GM23338 (cell line): ENCODE measurements around the gene RNF225. TPM values are rescaled to one million over a fixed set of nuclear protein-coding genes. Genes with fewer than 3 reads are reported as not detected.
A peak's percentile ranks its signal among the peaks of the same experiment; 100 is the strongest.

Experiments used
- ATAC-seq: fragments of 200-7000 bp; cut with Tn5 transposase; 3 replicates; pipeline ENCODE4 v1.9.1; 2020
- DNase-seq: peaks from one replicate; pipeline ENCODE4 v3.0.0-alpha.2; 2015; ENCODE audit warnings: low spot score
- H2AFZ ChIP-seq: fragments of 200-600 bp; sonication (generic); 2 replicates; pipeline ENCODE4 v1.8.0; 2016; ENCODE audit warnings: antibody characterized with exemption, mild to moderate bottlenecking, moderate library complexity
- H3F3A ChIP-seq: fragments of 200-600 bp; sonication (generic); replicated peaks from 2 replicates; pipeline ENCODE4 v1.8.0; 2017; ENCODE audit warnings: antibody characterized with exemption, mixed run types, low read depth
- H3K27ac ChIP-seq: fragments of 200-600 bp; sonication (generic); 2 replicates; pipeline ENCODE4 v1.6.1; 2016; ENCODE audit warnings: low read depth
- H3K27me3 ChIP-seq: fragments of 200-600 bp; sonication (generic); 2 replicates; pipeline ENCODE4 v1.8.0; 2016; ENCODE audit warnings: mild to moderate bottlenecking, mixed run types, moderate library complexity; ENCODE audit not compliant: insufficient read depth
- H3K36me3 ChIP-seq: fragments of 200-600 bp; sonication (generic); 2 replicates; pipeline ENCODE4 v1.8.0; 2016; ENCODE audit warnings: mild to moderate bottlenecking; ENCODE audit not compliant: insufficient read depth
- H3K4me1 ChIP-seq: fragments of 200-600 bp; sonication (generic); 2 replicates; pipeline ENCODE4 v1.8.0; 2016; ENCODE audit warnings: mild to moderate bottlenecking, moderate library complexity; ENCODE audit not compliant: insufficient read depth
- H3K4me2 ChIP-seq: fragments of 200-600 bp; sonication (generic); 2 replicates; pipeline ENCODE4 v1.7.1; 2017; ENCODE audit warnings: mixed run types
- H3K4me3 ChIP-seq: fragments of 200-600 bp; sonication (generic); 2 replicates; pipeline ENCODE4 v1.6.1; 2016; ENCODE audit warnings: mixed run types
- H3K79me2 ChIP-seq: fragments of 200-600 bp; sonication (generic); replicated peaks from 2 replicates; pipeline ENCODE4 v1.8.0; 2017; ENCODE audit warnings: mild to moderate bottlenecking; ENCODE audit not compliant: insufficient read depth
- H3K9me2 ChIP-seq: fragments of 200-600 bp; sonication (generic); 2 replicates; pipeline ENCODE4 v1.8.0; 2017; ENCODE audit not compliant: insufficient read depth
- H4K20me1 ChIP-seq: fragments of 200-600 bp; sonication (generic); replicated peaks from 2 replicates; pipeline ENCODE4 v1.8.0; 2017; ENCODE audit warnings: mild to moderate bottlenecking; ENCODE audit not compliant: insufficient read depth
- H3K27ac Mint-ChIP-seq: 2 replicates; pipeline ENCODE4 v1.8.0; 2020; ENCODE audit warnings: inconsistent platforms, mild to moderate bottlenecking, moderate library complexity, mixed read lengths
- H3K27me3 Mint-ChIP-seq: 3 replicates; pipeline ENCODE4 v1.8.0; 2022; ENCODE audit warnings: low read depth, mild to moderate bottlenecking, moderate library complexity, mixed read lengths, inconsistent platforms; ENCODE audit not compliant: insufficient read depth, poor library complexity
- H3K36me3 Mint-ChIP-seq: 3 replicates; pipeline ENCODE4 v1.8.0; 2021; ENCODE audit warnings: low read depth, mild to moderate bottlenecking, inconsistent platforms, moderate library complexity, mixed read lengths
- H3K4me1 Mint-ChIP-seq: 3 replicates; pipeline ENCODE4 v1.8.0; 2020; ENCODE audit warnings: mild to moderate bottlenecking, inconsistent platforms, mixed read lengths
- H3K4me3 Mint-ChIP-seq: 3 replicates; pipeline ENCODE4 v1.8.0; 2021; ENCODE audit warnings: moderate library complexity, mild to moderate bottlenecking, inconsistent platforms, mixed read lengths
- H3K9me3 Mint-ChIP-seq: 3 replicates; pipeline ENCODE4 v1.8.0; 2020; ENCODE audit warnings: moderate library complexity, mild to moderate bottlenecking, inconsistent platforms, mixed read lengths
- CREB1 ChIP-seq: fragments of 250-450 bp; sonication (Bioruptor Pico); IDR thresholded peaks from 2 replicates; pipeline ENCODE4 v1.5.0; 2020; ENCODE audit warnings: low read depth, mild to moderate bottlenecking, moderate library complexity
- ETS1 ChIP-seq: IDR thresholded peaks from 2 replicates; pipeline ENCODE4 v1.6.1; 2016; ENCODE audit warnings: antibody characterized with exemption
- EZH2phosphoT487 ChIP-seq: fragments of 200-600 bp; sonication (generic); IDR thresholded peaks from one replicate; pipeline ENCODE4 v1.8.1; 2018; ENCODE audit warnings: antibody characterized with exemption; ENCODE audit not compliant: unreplicated experiment
- JUNB ChIP-seq: IDR thresholded peaks from one replicate; pipeline ENCODE4 v1.6.1; 2016; ENCODE audit warnings: antibody characterized with exemption; ENCODE audit not compliant: unreplicated experiment
- POLR2AphosphoS5 ChIP-seq: IDR thresholded peaks from 2 replicates; pipeline ENCODE4 v1.6.1; 2016; ENCODE audit warnings: antibody characterized with exemption, low read depth
- REST ChIP-seq: IDR thresholded peaks from one replicate; pipeline ENCODE4 v1.6.1; 2018; ENCODE audit warnings: antibody characterized with exemption; ENCODE audit not compliant: unreplicated experiment
- STAT1 ChIP-seq: IDR thresholded peaks from one replicate; pipeline ENCODE4 v1.6.1; 2016; ENCODE audit warnings: antibody characterized with exemption; ENCODE audit not compliant: unreplicated experiment
- ZNF114 ChIP-seq: fragments of 250-450 bp; sonication (Bioruptor Pico); IDR thresholded peaks from 2 replicates; pipeline ENCODE4 v1.5.0; 2020; ENCODE audit warnings: mild to moderate bottlenecking, moderate library complexity
- ZNF331 ChIP-seq: fragments of 250-450 bp; sonication (Bioruptor Pico); IDR thresholded peaks from 2 replicates; pipeline ENCODE4 v1.5.0; 2020; ENCODE audit warnings: low read depth, mild to moderate bottlenecking, moderate library complexity
- polyA plus RNA-seq: library from polyadenylated mRNA; unstranded; fragments of >200 nt; fragmentation: Nextera tagmentation; extraction: Ambion mirVana; gene quantifications from 2 replicates; pipeline ENCODE4 v1.2.1, GENCODE V29; 2016
- total RNA-seq: library from RNA; depleted of rRNA; stranded (reverse); fragments of >200 nt; shearing (Covaris generic); gene quantifications from 2 replicates; pipeline ENCODE4 v1.2.3, GENCODE V29; 2014
- TF ChIP-seq, protein P1 (sequence below), 2 experiments: fragments of 200-600 bp in 1 of 2; sonication (generic) in 1 of 2; conservative IDR thresholded peaks; 2 replicates each; pipeline versions ENCODE4 v1.5.1 to v1.6.1; 2016 to 2017; ENCODE audit warnings: antibody characterized with exemption in 2 of 2, low read depth in 2 of 2, mild to moderate bottlenecking in 2 of 2, moderate library complexity in 1 of 2
- TF ChIP-seq, protein P2 (sequence below): fragments of 250-450 bp; sonication (Bioruptor Pico); IDR thresholded peaks from 2 replicates; pipeline ENCODE4 v1.5.0; 2020; ENCODE audit warnings: mild to moderate bottlenecking, moderate library complexity

The RNF225 gene
- total and polyA plus RNA-seq, 2 experiments from 2014 or later: 0.87 TPM; not detected in 1

GRCh38 chr19:58407658-58408151, 12.2 kb downstream of the RNF225 start (continued):
- TF ChIP-seq, protein P1, sequence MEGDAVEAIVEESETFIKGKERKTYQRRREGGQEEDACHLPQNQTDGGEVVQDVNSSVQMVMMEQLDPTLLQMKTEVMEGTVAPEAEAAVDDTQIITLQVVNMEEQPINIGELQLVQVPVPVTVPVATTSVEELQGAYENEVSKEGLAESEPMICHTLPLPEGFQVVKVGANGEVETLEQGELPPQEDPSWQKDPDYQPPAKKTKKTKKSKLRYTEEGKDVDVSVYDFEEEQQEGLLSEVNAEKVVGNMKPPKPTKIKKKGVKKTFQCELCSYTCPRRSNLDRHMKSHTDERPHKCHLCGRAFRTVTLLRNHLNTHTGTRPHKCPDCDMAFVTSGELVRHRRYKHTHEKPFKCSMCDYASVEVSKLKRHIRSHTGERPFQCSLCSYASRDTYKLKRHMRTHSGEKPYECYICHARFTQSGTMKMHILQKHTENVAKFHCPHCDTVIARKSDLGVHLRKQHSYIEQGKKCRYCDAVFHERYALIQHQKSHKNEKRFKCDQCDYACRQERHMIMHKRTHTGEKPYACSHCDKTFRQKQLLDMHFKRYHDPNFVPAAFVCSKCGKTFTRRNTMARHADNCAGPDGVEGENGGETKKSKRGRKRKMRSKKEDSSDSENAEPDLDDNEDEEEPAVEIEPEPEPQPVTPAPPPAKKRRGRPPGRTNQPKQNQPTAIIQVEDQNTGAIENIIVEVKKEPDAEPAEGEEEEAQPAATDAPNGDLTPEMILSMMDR (conservative IDR thresholded peaks at IDR 0.05; ENCODE audit: low read depth in 2 of 2): no peak
- TF ChIP-seq ZNF114 (CRISPR knock-in tag): no peak
- no peak for TF ChIP-seq EZH2phosphoT487
- TF ChIP-seq, protein P2, sequence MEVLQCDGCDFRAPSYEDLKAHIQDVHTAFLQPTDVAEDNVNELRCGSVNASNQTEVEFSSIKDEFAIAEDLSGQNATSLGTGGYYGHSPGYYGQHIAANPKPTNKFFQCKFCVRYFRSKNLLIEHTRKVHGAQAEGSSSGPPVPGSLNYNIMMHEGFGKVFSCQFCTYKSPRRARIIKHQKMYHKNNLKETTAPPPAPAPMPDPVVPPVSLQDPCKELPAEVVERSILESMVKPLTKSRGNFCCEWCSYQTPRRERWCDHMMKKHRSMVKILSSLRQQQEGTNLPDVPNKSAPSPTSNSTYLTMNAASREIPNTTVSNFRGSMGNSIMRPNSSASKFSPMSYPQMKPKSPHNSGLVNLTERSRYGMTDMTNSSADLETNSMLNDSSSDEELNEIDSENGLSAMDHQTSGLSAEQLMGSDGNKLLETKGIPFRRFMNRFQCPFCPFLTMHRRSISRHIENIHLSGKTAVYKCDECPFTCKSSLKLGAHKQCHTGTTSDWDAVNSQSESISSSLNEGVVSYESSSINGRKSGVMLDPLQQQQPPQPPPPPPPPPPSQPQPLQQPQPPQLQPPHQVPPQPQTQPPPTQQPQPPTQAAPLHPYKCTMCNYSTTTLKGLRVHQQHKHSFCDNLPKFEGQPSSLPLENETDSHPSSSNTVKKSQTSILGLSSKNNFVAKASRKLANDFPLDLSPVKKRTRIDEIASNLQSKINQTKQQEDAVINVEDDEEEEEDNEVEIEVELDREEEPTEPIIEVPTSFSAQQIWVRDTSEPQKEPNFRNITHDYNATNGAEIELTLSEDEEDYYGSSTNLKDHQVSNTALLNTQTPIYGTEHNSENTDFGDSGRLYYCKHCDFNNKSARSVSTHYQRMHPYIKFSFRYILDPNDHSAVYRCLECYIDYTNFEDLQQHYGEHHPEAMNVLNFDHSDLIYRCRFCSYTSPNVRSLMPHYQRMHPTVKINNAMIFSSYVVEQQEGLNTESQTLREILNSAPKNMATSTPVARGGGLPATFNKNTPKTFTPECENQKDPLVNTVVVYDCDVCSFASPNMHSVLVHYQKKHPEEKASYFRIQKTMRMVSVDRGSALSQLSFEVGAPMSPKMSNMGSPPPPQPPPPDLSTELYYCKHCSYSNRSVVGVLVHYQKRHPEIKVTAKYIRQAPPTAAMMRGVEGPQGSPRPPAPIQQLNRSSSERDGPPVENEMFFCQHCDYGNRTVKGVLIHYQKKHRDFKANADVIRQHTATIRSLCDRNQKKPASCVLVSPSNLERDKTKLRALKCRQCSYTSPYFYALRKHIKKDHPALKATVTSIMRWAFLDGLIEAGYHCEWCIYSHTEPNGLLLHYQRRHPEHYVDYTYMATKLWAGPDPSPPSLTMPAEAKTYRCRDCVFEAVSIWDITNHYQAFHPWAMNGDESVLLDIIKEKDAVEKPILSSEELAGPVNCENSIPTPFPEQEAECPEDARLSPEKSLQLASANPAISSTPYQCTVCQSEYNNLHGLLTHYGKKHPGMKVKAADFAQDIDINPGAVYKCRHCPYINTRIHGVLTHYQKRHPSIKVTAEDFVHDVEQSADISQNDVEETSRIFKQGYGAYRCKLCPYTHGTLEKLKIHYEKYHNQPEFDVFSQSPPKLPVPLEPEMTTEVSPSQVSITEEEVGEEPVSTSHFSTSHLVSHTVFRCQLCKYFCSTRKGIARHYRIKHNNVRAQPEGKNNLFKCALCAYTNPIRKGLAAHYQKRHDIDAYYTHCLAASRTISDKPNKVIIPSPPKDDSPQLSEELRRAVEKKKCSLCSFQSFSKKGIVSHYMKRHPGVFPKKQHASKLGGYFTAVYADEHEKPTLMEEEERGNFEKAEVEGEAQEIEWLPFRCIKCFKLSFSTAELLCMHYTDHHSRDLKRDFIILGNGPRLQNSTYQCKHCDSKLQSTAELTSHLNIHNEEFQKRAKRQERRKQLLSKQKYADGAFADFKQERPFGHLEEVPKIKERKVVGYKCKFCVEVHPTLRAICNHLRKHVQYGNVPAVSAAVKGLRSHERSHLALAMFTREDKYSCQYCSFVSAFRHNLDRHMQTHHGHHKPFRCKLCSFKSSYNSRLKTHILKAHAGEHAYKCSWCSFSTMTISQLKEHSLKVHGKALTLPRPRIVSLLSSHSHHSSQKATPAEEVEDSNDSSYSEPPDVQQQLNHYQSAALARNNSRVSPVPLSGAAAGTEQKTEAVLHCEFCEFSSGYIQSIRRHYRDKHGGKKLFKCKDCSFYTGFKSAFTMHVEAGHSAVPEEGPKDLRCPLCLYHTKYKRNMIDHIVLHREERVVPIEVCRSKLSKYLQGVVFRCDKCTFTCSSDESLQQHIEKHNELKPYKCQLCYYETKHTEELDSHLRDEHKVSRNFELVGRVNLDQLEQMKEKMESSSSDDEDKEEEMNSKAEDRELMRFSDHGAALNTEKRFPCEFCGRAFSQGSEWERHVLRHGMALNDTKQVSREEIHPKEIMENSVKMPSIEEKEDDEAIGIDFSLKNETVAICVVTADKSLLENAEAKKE (CRISPR knock-in tag): no peak
- no peak for TF ChIP-seq POLR2AphosphoS5

- Mint-ChIP-seq H3K4me1 (peaks cover 17% of the 10 kb centered on the region), H3K27ac (peak within 1 kb of the TSS; percentile 88), H3K4me3 (peak within 1 kb of the TSS; percentile 94), H3K9me3 (peaks cover 13% of the 10 kb centered on the region), H3K27me3 (peaks cover 15% of the 10 kb centered on the region), H3K36me3 (peaks cover 12% of the 10 kb centered on the region)
- no peaks in the 10 kb centered on the region for H3K79me2 ChIP-seq
- DNase-seq: peak; percentile 99
- 0 out of 2 replicates have a peak, but pooled peaks cover 7% of the 10 kb centered on the region for H3K27me3 ChIP-seq
- H3K4me1 ChIP-seq: no peaks in the 10 kb centered on the region
- H3K36me3 ChIP-seq: no peaks in the 10 kb centered on the region
- ATAC-seq: peak; percentile 95
- H2AFZ ChIP-seq: peak within 1 kb of the TSS; percentile 96
- H3K9me2 ChIP-seq: 0 out of 2 replicates have a peak, but pooled peaks cover 5% of the 10 kb centered on the region
- peak within 1 kb of the TSS; percentile 98 for H3K4me2 ChIP-seq
- H3K4me3 ChIP-seq: peak within 1 kb of the TSS; percentile 94
- 0 out of 2 replicates have a peak, but pooled peaks cover 6% of the 10 kb centered on the region for H3F3A ChIP-seq
- H3K27ac ChIP-seq: peak within 1 kb of the TSS; percentile 50; the same call in 1 of the 2 replicates
- no peaks in the 10 kb centered on the region for H4K20me1 ChIP-seq
- no peak for TF ChIP-seq JUNB
- no peak for TF ChIP-seq ZNF331 (CRISPR knock-in tag)
- peak; percentile 97 for TF ChIP-seq POLR2AphosphoS5
- TF ChIP-seq CREB1 (CRISPR knock-in tag): peak; percentile 61
- TF ChIP-seq STAT1: no peak
- TF ChIP-seq REST: no peak
- peak; percentile 96 for TF ChIP-seq ETS1
Measured at GRCh38 chr19:58408152-58409009, 12.9 kb downstream of the RNF225 start, which contains the start of gene ZNF584. TSS of gene ZNF584 (plus strand) at chr19:58408649. CDS start at chr19:58409148, 499 bp downstream.
